HepG2 (cell line): ENCODE measurements around the gene NT5C1A.

Experiments used
- DNMT1 ChIP-seq: sonication (generic); formaldehyde crosslinking; IDR thresholded peaks from 2 replicates; pipeline ENCODE4 v1.5.1; 2020; ENCODE audit warnings: mild to moderate bottlenecking, missing genetic modification reagents
- NFRKB ChIP-seq: fragments of 450-650 bp; IDR thresholded peaks from 2 replicates; pipeline ENCODE4 v1.6.1; 2017
- RBM39 ChIP-seq: fragments of 200-400 bp; formaldehyde crosslinking; IDR thresholded peaks from one replicate; pipeline ENCODE4 v1.6.1; 2018; ENCODE audit warnings: antibody characterized with exemption, mild to moderate bottlenecking, low read depth, low read length; ENCODE audit not compliant: poor library complexity, severe bottlenecking

DNA sequence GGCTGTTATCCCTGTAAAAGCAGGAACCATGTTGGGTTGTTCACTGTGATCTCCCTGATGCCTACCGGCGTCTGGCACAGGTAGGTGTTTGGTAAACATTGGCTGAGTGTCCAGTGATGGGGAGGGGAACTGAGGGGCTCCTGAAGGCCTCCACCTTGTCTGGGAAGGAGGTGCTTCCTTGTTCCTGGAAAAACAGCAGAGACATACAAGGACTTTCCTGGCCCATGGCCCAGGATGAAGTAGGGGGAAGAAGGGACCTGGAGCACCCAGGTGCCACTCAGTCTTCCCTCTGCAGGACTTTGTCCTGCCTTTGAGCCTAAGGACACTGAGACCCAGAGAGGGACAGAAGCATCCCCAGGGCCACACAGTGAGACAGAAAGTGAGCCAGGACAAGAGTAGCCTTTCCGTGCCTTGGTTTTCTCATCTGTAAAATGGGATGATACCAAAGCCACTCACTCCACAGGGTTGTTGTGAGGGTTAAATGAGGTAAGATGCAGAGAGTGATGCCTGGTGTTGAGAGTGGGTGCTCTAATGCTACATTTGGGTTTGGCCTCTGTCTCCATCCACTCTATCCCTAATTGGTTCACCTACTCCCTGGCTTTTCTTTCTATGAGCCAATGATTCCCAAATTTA, 26.4 kb downstream of the NT5C1A start:
- TF ChIP-seq DNMT1 (CRISPR knock-in tag) (no peak), RBM39 (no peak), NFRKB (no peak)
